Natural killer cell (primary cell): Measurements from ENCODE around the gene CCDC93. TPM values are rescaled to one million over a fixed set of nuclear protein-coding genes. Genes with fewer than 3 reads are reported as not detected.

Source experiments
- ATAC-seq, 3 donors: fragments of 150-1000 bp in 2 of 3; fragments of 200-7000 bp in 1 of 3; cut with Tn5 transposase; 1 replicate in 1 of 3; 2 replicates in 2 of 3; pipeline ENCODE4 v1.10.0; 2021; ENCODE audit warnings: mild to moderate bottlenecking in 2 of 3, moderate library complexity in 2 of 3
- DNase-seq, 2 donors: peaks; one replicate each; pipeline versions ENCODE4 v3.0.0 to v3.0.0-alpha.2; 2013 to 2021; ENCODE audit warnings: mixed read lengths in 1 of 2
- H3K27ac ChIP-seq: one replicate; pipeline ENCODE4 v1.5.1; 2013; ENCODE audit warnings: mild to moderate bottlenecking, low read length
- H3K27me3 ChIP-seq: one replicate; pipeline ENCODE4 v1.6.1; 2013; ENCODE audit warnings: low read length; ENCODE audit not compliant: control insufficient read depth, insufficient read depth
- H3K36me3 ChIP-seq: one replicate; pipeline ENCODE4 v1.6.1; 2013; ENCODE audit warnings: low read length; ENCODE audit not compliant: control insufficient read depth, insufficient read depth
- H3K4me1 ChIP-seq: one replicate; pipeline ENCODE4 v1.6.1; 2013; ENCODE audit warnings: low read length; ENCODE audit not compliant: control insufficient read depth, insufficient read depth
- H3K4me3 ChIP-seq: one replicate; pipeline ENCODE4 v1.5.1; 2013; ENCODE audit warnings: low read length
- H3K9me3 ChIP-seq: one replicate; pipeline ENCODE4 v1.6.1; 2013; ENCODE audit warnings: low read length; ENCODE audit not compliant: control insufficient read depth, insufficient read depth
- H3K27ac Mint-ChIP-seq, 2 donors: one replicate each; pipeline ENCODE4 v1.8.0; 2022; ENCODE audit warnings: mild to moderate bottlenecking in 2 of 2, mixed read lengths in 2 of 2, moderate library complexity in 1 of 2
- H3K27me3 Mint-ChIP-seq, 2 donors: one replicate each; pipeline ENCODE4 v1.8.0; 2022; ENCODE audit warnings: low read depth in 2 of 2, mixed read lengths in 2 of 2
- H3K36me3 Mint-ChIP-seq: one replicate; pipeline ENCODE4 v1.8.0; 2022; ENCODE audit warnings: mixed read lengths
- H3K4me1 Mint-ChIP-seq, 2 donors: one replicate each; pipeline ENCODE4 v1.8.0; 2022; ENCODE audit warnings: mixed read lengths in 2 of 2
- H3K4me3 Mint-ChIP-seq: one replicate; pipeline ENCODE4 v1.8.0; 2022; ENCODE audit warnings: mild to moderate bottlenecking, moderate library complexity, mixed read lengths
- H3K9me3 Mint-ChIP-seq, 2 donors: one replicate each; pipeline ENCODE4 v1.8.0; 2022; ENCODE audit warnings: mixed read lengths in 2 of 2
- CTCF ChIP-seq: fragments of 200-600 bp; IDR thresholded peaks from one replicate; pipeline ENCODE4 v1.8.0; 2022; ENCODE audit warnings: antibody characterized with exemption
- WGBS: methylation state at CpG from one replicate; pipeline ENCODE4 v1.1.7; 2013; ENCODE audit warnings: missing lambda C conversion rate; ENCODE audit not compliant: insufficient coverage; 5-methylcytosine and 5-hydroxymethylcytosine counted together
- intact Hi-C: fragments of 100-400 bp; cut with micrococcal nuclease; formaldehyde crosslinking; loops from one replicate; pipeline ENCODE4 v1.14.2; 2022
- total RNA-seq, 4 donors: library from RNA; stranded (reverse); fragments of 120-200 nt in 1 of 4; gene quantifications; one replicate each; pipeline versions ENCODE4 v1.2.3 to v1.2.4, GENCODE V29; 2013 to 2022

Gene CCDC93
- 10 to 100 TPM; 58.6 to 68.6 (median 67.4) TPM for total RNA-seq
- 58.0 TPM for total RNA-seq (2013)

- H3K36me3 Mint-ChIP-seq: no peaks in the 10 kb centered on the region
- Histone ChIP-seq H3K27ac (peak within 1 kb of the TSS; percentile 99), H3K27me3 (no peaks in the 10 kb centered on the region), H3K36me3 (no peaks in the 10 kb centered on the region), H3K9me3 (no peaks in the 10 kb centered on the region), H3K4me3 (peak within 1 kb of the TSS; percentile 100), H3K4me1 (peaks cover 16% of the 10 kb centered on the region)
- peaks cover 13 to 23% of the 10 kb centered on the region in 2 donors for H3K27me3 Mint-ChIP-seq
- DNase-seq (peak; percentile 86 to 94), ATAC-seq (peak; percentile 85 to 93 (median 89))
- intact Hi-C loops: loop anchor here (2.0 kb wide), 1 partner anchor 75 kb away; the partner anchor contains the start of gene INSIG2
- WGBS: under 1% methylated on average over 71 of the region's 71 CpGs
- peaks cover 25 to 30% of the 10 kb centered on the region in 2 donors for H3K4me1 Mint-ChIP-seq
- no peaks in the 10 kb centered on the region for H3K9me3 Mint-ChIP-seq
- H3K4me3 Mint-ChIP-seq: peak within 1 kb of the TSS; percentile 89
- peak within 1 kb of the TSS; percentile 81 to 85 for H3K27ac Mint-ChIP-seq
- TF ChIP-seq CTCF: no peak
Observed at GRCh38 chr2:118013724-118014491, at the start of gene CCDC93. CCDC93 (minus strand) TSS chr2:118014070; CDS start chr2:118013995, 75 bp downstream.

GRCh38 chr2:118062669-118063068, 48.8 kb upstream of the CCDC93 start:
- Histone ChIP-seq H3K4me1 (no peaks in the 10 kb centered on the region), H3K36me3 (no peaks in the 10 kb centered on the region), H3K27ac (no peak overlapping the region), H3K4me3 (no peak overlapping the region), H3K27me3 (no peaks in the 10 kb centered on the region), H3K9me3 (no peaks in the 10 kb centered on the region)
- H3K4me1 Mint-ChIP-seq: peaks cover 0 to 11% of the 10 kb centered on the region in 2 donors
- intact Hi-C loops: no loop called here
- DNase-seq (no peak), ATAC-seq (no peak)
- H3K36me3 Mint-ChIP-seq: no peaks in the 10 kb centered on the region
- H3K4me3 Mint-ChIP-seq: no peak overlapping the region
- H3K27me3 Mint-ChIP-seq: peaks cover 11 to 59% of the 10 kb centered on the region in 2 donors
- no peak overlapping the region for H3K27ac Mint-ChIP-seq
- no peaks in the 10 kb centered on the region for H3K9me3 Mint-ChIP-seq
- 83% methylated on average over 2 of the region's 2 CpGs for WGBS
- TF ChIP-seq CTCF: no peak

GRCh38 chr2:118062048-118062447, 48.2 kb upstream of the CCDC93 start:
- TF ChIP-seq CTCF: no peak
- peaks cover 9 to 57% of the 10 kb centered on the region in 2 donors for H3K27me3 Mint-ChIP-seq
- DNase-seq (no peak), ATAC-seq (no peak)
- H3K36me3 Mint-ChIP-seq: no peaks in the 10 kb centered on the region
- H3K4me1 Mint-ChIP-seq: peaks cover 0 to 11% of the 10 kb centered on the region in 2 donors
- Histone ChIP-seq H3K9me3 (no peaks in the 10 kb centered on the region), H3K4me3 (no peak overlapping the region), H3K27me3 (no peaks in the 10 kb centered on the region), H3K36me3 (no peaks in the 10 kb centered on the region), H3K27ac (no peak overlapping the region), H3K4me1 (no peaks in the 10 kb centered on the region)
- no peaks in the 10 kb centered on the region for H3K9me3 Mint-ChIP-seq
- intact Hi-C loops: no loop called here
- H3K27ac Mint-ChIP-seq: no peak overlapping the region
- no peak overlapping the region for H3K4me3 Mint-ChIP-seq
